Kidney (tissue), 14 donors: ENCODE results near the gene TRAPPC6A. TPM values are rescaled to one million over a fixed set of nuclear protein-coding genes. Genes with fewer than 3 reads are reported as not detected.

Experiments
- DNase-seq, 5 donors: peaks; one replicate each; pipeline ENCODE4 v3.0.0-alpha.2; 2013 to 2020
- FAIRE-seq: peaks from 2 replicates; lab custom pipeline; 2012; peaks lifted over from hg19 to GRCh38; lab: Jason Lieb, UNC
- H3K27ac ChIP-seq, 2 donors: one replicate each; pipeline ENCODE4 v1.7.0; 2013; ENCODE audit warnings: low read depth in 2 of 2, low read length in 2 of 2, inconsistent platforms in 1 of 2
- H3K27me3 ChIP-seq: one replicate; pipeline ENCODE4 v1.7.1; 2013; ENCODE audit warnings: low read length, inconsistent platforms; ENCODE audit not compliant: control insufficient read depth, insufficient read depth
- H3K36me3 ChIP-seq, 3 donors: one replicate each; pipeline versions ENCODE4 v1.7.0 to v1.7.1; 2013; ENCODE audit warnings: low read length in 3 of 3, control low read depth in 1 of 3, inconsistent platforms in 1 of 3; ENCODE audit not compliant: insufficient read depth in 3 of 3, control insufficient read depth in 2 of 3
- H3K4me1 ChIP-seq, 3 donors: one replicate each; pipeline versions ENCODE4 v1.7.0 to v1.7.1; 2013; ENCODE audit warnings: low read length in 3 of 3, inconsistent platforms in 1 of 3, low read depth in 1 of 3; ENCODE audit not compliant: control insufficient read depth in 2 of 3, insufficient read depth in 2 of 3
- H3K4me3 ChIP-seq, 3 donors: one replicate each; pipeline versions ENCODE4 v1.7.0 to v1.8.1; 2013; ENCODE audit warnings: low read length in 3 of 3, control low read depth in 1 of 3, inconsistent platforms in 1 of 3
- H3K9ac ChIP-seq, 3 donors: one replicate each; pipeline versions ENCODE4 v1.7.0 to v1.7.1; 2013; ENCODE audit warnings: low read length in 3 of 3, control low read depth in 1 of 3, inconsistent platforms in 1 of 3
- H3K9me3 ChIP-seq, 3 donors: one replicate each; pipeline versions ENCODE4 v1.7.0 to v1.7.1; 2013; ENCODE audit warnings: low read length in 3 of 3, control low read depth in 1 of 3, inconsistent platforms in 1 of 3; ENCODE audit not compliant: control insufficient read depth in 2 of 3, insufficient read depth in 1 of 3
- intact Hi-C: fragments of 100-400 bp; cut with DNase I; formaldehyde crosslinking; loops from one replicate; pipeline ENCODE4 v1.11.1; 2022
- polyA plus RNA-seq: library from polyadenylated mRNA; stranded (reverse); fragments of 350-450 nt; fragmentation: Illumina TruSeq; extraction: RNeasy Lipid Tissue Mini Kit (QIAGEN cat#74804); gene quantifications from one replicate; pipeline ENCODE4 v1.2.3, GENCODE V29; 2014; ENCODE audit warnings: low read depth, low replicate concordance; ENCODE audit not compliant: insufficient read depth
- total RNA-seq: library from RNA; stranded (reverse); fragmentation: NEBNext Ultra II Directional; extraction: Animal tissue kit (Norgen Biotek cat#: 25700); gene quantifications from one replicate; pipeline ENCODE4 v1.2.1, GENCODE V29; 2021
- TF ChIP-seq, protein P1 (sequence below): IDR thresholded peaks from 3 replicates; pipeline ENCODE4 v1.5.1; 2012; ENCODE audit warnings: mild to moderate bottlenecking, moderate library complexity, borderline replicate concordance; ENCODE audit not compliant: insufficient read depth; ENCODE audit errors: extremely low read depth
- donor health status: control.
- donor health status: control.
- donor health status: control.
- donor health status: control.
- donor health status: control.
- donor health status: DM: yes; HTN: yes; CAD: no.
- donor health status: Normal renal cell carcinoma (clear cell type).

The TRAPPC6A gene
- total and polyA plus RNA-seq, 2 donors from 2014 or later, result 37.2 to 123 TPM

DNA sequence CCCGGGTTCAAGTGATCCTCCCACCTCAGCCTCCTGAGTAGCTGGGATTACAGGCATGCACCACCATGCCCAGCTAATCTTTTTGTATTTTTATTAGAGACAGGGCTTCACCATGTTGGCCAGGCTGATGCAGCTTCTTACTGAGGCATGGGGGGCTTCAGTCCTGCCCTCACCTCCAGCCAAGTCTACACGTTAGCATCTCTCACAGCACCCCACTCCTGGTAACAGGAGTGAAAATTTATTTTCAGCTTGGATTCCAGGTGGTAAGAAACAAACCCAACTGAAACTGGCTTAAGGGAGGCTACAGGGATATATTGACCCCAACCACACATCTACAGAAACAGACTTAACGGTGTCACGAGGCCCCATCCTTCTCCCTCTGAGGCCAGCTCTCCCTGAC lies 27.9 kb downstream of the TRAPPC6A start:
- TF ChIP-seq, protein P1, sequence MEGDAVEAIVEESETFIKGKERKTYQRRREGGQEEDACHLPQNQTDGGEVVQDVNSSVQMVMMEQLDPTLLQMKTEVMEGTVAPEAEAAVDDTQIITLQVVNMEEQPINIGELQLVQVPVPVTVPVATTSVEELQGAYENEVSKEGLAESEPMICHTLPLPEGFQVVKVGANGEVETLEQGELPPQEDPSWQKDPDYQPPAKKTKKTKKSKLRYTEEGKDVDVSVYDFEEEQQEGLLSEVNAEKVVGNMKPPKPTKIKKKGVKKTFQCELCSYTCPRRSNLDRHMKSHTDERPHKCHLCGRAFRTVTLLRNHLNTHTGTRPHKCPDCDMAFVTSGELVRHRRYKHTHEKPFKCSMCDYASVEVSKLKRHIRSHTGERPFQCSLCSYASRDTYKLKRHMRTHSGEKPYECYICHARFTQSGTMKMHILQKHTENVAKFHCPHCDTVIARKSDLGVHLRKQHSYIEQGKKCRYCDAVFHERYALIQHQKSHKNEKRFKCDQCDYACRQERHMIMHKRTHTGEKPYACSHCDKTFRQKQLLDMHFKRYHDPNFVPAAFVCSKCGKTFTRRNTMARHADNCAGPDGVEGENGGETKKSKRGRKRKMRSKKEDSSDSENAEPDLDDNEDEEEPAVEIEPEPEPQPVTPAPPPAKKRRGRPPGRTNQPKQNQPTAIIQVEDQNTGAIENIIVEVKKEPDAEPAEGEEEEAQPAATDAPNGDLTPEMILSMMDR, result no peak
- intact Hi-C loops, result no loop called here
- no peak for FAIRE-seq
- peaks cover 0 to 6% (median 0%) of the 10 kb centered on the region in 3 donors for H3K36me3 ChIP-seq
- H3K4me1 ChIP-seq, result peaks cover 0 to 18% (median 0%) of the 10 kb centered on the region in 3 donors
- H3K4me3 ChIP-seq, result no peak overlapping the region
- peaks cover 12% of the 10 kb centered on the region for H3K27me3 ChIP-seq
- no peaks in the 10 kb centered on the region for H3K9me3 ChIP-seq
- H3K9ac ChIP-seq, result no peak overlapping the region
- no peak overlapping the region for H3K27ac ChIP-seq
- DNase-seq, result no peak

DNA sequence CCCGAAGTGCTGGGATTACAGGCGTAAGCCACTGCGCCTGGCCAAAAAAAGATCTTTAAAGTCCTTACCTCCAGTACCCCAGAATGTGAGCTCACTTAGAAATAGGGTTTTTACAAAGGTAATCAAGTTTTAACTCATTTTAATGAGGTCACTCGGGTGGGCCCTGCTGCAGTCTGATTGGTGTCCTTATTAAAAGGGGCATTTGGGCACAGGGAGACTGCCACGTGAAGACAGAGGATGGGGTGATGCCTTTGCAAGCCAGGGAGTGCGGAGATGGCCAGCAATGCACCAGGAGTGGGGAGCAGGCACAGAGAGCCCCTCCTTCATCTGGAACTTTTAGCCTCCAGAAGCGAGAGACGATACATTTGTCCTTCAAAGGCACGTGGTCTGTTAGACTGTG lies 28.9 kb downstream of the TRAPPC6A start:
- H3K36me3 ChIP-seq, result peaks cover 0 to 6% (median 0%) of the 10 kb centered on the region in 3 donors
- H3K27me3 ChIP-seq, result peaks cover 7% of the 10 kb centered on the region
- DNase-seq (no peak), FAIRE-seq (no peak)
- TF ChIP-seq, protein P1, result no peak
- H3K4me1 ChIP-seq, result peaks cover 0 to 18% (median 0%) of the 10 kb centered on the region in 3 donors
- no peak overlapping the region for H3K9ac ChIP-seq
- no peak overlapping the region for H3K4me3 ChIP-seq
- no peaks in the 10 kb centered on the region for H3K9me3 ChIP-seq
- no peak overlapping the region for H3K27ac ChIP-seq
- intact Hi-C loops, result no loop called here

DNA sequence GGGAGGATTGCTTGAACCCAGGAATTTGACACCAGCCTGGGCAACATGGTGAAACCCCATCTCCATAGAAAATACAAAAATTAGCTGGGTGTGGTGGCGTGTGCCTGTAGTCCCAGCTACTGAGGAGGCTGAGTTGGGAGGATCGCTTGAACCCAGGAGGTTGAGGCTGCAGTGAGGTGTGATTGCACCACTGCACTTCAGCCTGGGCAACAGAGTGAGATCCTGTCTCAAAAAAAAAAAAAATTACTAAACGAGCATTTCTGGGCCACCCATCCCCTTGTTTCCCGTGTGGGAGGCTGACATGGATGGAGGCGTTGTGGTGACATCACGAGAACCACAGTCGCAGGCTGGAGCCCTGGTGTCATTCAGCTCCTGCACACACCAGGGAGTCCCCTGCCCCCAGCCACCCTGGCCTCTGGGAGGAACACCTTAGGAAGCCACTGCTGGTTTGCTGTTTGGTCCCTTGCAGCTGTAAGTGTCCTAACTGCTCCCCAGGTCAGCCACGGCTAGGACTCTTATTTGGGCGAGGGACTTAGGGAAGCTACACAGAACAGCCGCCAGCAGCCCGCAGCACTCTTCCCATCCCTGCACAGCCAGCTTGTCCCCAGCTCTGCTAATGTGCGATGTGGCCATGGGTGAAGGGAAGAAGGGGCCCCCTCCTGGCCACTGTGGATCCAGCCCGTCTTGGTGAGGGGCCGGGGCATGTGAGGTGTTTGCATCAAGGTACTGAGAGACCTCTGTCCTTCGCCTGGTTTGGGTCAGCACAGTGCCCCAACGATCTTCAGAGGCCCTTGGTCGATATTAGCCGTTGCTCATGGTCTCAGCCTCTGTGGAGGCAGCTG lies 30.0 kb downstream of the TRAPPC6A start:
- peaks cover 0 to 6% (median 0%) of the 10 kb centered on the region in 3 donors for H3K36me3 ChIP-seq
- FAIRE-seq (no peak), DNase-seq (no peak)
- no peak overlapping the region for H3K4me3 ChIP-seq
- TF ChIP-seq, protein P1, result no peak
- peaks cover 0 to 10% (median 0%) of the 10 kb centered on the region in 3 donors for H3K4me1 ChIP-seq
- H3K27ac ChIP-seq, result no peak overlapping the region
- no peak overlapping the region for H3K9ac ChIP-seq
- intact Hi-C loops, result no loop called here
- no peaks in the 10 kb centered on the region for H3K9me3 ChIP-seq
- H3K27me3 ChIP-seq, result peaks cover 5% of the 10 kb centered on the region
